ENCODE data around the gene RAPGEFL1.
"Not testable (repeated sequence)": the region's sequence is repeated elsewhere in the genome, so short reads cannot be mapped to it uniquely, and the experiment has no call there.

The RAPGEFL1 gene

GRCh38 chr17:40177275-40177874 is at the start of gene RAPGEFL1:
RAPGEFL1 (plus strand) TSS chr17:40177470; CDS start chr17:40177862, 392 bp downstream.
- peak within 1 kb of the TSS; percentile 57 for H3K4me3 ChIP-seq (ENCODE audit: low read depth, low read length)
- no peaks in the 10 kb centered on the region for H3K27me3 ChIP-seq (ENCODE audit: insufficient read depth, low read length)
- no peaks in the 10 kb centered on the region for H3K79me2 ChIP-seq (ENCODE audit: control insufficient read depth, insufficient read depth, low read length, unreplicated experiment)
- H3K27ac ChIP-seq (ENCODE audit: low read depth, low read length), result no peak within 1 kb of the TSS
- H3K36me3 ChIP-seq (ENCODE audit: insufficient read depth, low read length), result peaks cover under 1% of the 10 kb centered on the region; the same call in 1 of the 2 replicates
- no peak within 1 kb of the TSS for H2AFZ ChIP-seq (ENCODE audit: low read length, unreplicated experiment)
- peaks cover 23% of the 10 kb centered on the region for H3K4me1 ChIP-seq (ENCODE audit: control insufficient read depth, insufficient read depth, low read length, unreplicated experiment)

DNA sequence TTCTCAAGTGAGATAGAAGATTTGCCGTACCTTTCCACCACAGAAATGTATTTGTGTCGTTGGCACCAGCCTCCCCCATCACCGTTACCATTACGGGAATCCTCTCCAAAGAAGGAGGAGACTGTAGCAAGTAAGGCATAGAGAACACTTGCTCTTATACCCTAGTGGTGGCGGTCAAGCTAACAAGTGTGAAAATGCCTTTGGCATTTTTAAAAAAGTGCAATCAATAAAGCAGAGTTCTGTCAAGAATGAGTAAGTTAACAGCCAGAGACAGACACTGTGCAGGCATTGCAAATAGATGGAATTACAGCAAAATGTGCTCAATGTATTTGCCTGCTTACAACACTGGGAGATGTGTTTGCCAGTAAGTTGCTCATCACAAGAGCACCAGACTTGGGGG is 47.8 kb upstream of the RAPGEFL1 start:
- Histone ChIP-seq H2AFZ (ENCODE audit: low read length, unreplicated experiment) (no peak overlapping the region), H3K4me3 (ENCODE audit: low read depth, low read length) (no peak overlapping the region), H3K36me3 (ENCODE audit: insufficient read depth, low read length) (peaks cover 53% of the 10 kb centered on the region), H3K4me1 (ENCODE audit: control insufficient read depth, insufficient read depth, low read length, unreplicated experiment) (peaks cover 4% of the 10 kb centered on the region), H3K27ac (ENCODE audit: low read depth, low read length) (no peak overlapping the region), H3K79me2 (ENCODE audit: control insufficient read depth, insufficient read depth, low read length, unreplicated experiment) (peaks cover 57% of the 10 kb centered on the region), H3K27me3 (ENCODE audit: insufficient read depth, low read length) (no peaks in the 10 kb centered on the region)

- Histone ChIP-seq H3K4me3 (ENCODE audit: low read depth, low read length) (no peak overlapping the region), H3K4me1 (ENCODE audit: control insufficient read depth, insufficient read depth, low read length, unreplicated experiment) (no peaks in the 10 kb centered on the region), H3K27ac (ENCODE audit: low read depth, low read length) (peak overlapping the region; percentile 31; the same call in 1 of the 2 replicates), H2AFZ (ENCODE audit: low read length, unreplicated experiment) (no peak overlapping the region), H3K36me3 (ENCODE audit: insufficient read depth, low read length) (peaks cover 63% of the 10 kb centered on the region), H3K79me2 (ENCODE audit: control insufficient read depth, insufficient read depth, low read length, unreplicated experiment) (peaks cover 50% of the 10 kb centered on the region), H3K27me3 (ENCODE audit: insufficient read depth, low read length) (no peaks in the 10 kb centered on the region)
Measured at GRCh38 chr17:40130352-40131042, 46.8 kb upstream of the RAPGEFL1 start.

DNA sequence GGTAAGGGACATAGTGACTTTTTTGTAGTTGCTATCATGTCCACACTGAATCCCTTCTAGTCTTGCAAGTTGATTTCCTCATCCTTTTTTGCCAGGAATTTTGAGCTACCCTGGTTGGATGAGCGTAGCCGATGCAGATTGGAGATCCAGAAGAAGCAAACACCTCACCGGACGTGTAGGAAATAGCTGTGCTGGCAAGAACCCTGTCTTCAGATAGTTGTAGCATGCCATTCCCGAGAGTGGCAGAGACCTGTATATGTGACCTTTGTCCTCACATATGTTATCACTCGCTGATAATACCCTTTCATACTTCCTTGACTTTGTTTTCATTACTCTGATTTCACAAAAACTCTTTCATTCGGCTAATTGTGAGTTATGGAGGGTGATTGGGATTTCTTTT is 43.1 kb upstream of the RAPGEFL1 start:
- Histone ChIP-seq H3K27ac (ENCODE audit: low read depth, low read length) (no peak overlapping the region), H3K4me3 (ENCODE audit: low read depth, low read length) (no peak overlapping the region), H3K36me3 (ENCODE audit: insufficient read depth, low read length) (peaks cover 63% of the 10 kb centered on the region), H3K27me3 (ENCODE audit: insufficient read depth, low read length) (no peaks in the 10 kb centered on the region), H2AFZ (ENCODE audit: low read length, unreplicated experiment) (no peak overlapping the region), H3K79me2 (ENCODE audit: control insufficient read depth, insufficient read depth, low read length, unreplicated experiment) (peaks cover 29% of the 10 kb centered on the region), H3K4me1 (ENCODE audit: control insufficient read depth, insufficient read depth, low read length, unreplicated experiment) (peaks cover 3% of the 10 kb centered on the region)

DNA sequence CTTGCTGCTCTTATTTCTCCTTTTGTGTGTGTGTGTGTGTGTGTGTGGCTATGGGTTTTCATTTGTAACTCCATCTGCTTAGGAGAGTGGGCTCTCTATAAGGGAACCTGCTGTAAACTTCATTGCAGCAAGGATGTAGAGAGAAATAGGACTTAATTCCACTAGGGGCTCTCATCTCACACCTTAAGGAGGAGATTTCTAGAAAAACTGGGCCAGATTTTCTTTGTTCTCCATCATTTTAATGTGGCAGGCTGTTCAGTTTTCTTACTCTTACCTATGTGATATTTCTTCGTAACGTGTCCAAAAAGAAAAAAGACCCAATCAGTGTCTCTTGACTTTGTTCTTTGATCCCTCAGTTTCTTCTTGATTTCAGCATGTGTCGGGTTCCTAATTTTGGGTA is 41.5 kb upstream of the RAPGEFL1 start:
- H3K4me1 ChIP-seq (ENCODE audit: control insufficient read depth, insufficient read depth, low read length, unreplicated experiment), result peaks cover 7% of the 10 kb centered on the region
- H3K79me2 ChIP-seq (ENCODE audit: control insufficient read depth, insufficient read depth, low read length, unreplicated experiment), result peaks cover 25% of the 10 kb centered on the region
- no peak overlapping the region for H2AFZ ChIP-seq (ENCODE audit: low read length, unreplicated experiment)
- no peak overlapping the region; the same call in 1 of the 2 replicates for H3K27ac ChIP-seq (ENCODE audit: low read depth, low read length)
- peaks cover 51% of the 10 kb centered on the region for H3K36me3 ChIP-seq (ENCODE audit: insufficient read depth, low read length)
- H3K27me3 ChIP-seq (ENCODE audit: insufficient read depth, low read length), result no peaks in the 10 kb centered on the region
- no peak overlapping the region for H3K4me3 ChIP-seq (ENCODE audit: low read depth, low read length)

DNA sequence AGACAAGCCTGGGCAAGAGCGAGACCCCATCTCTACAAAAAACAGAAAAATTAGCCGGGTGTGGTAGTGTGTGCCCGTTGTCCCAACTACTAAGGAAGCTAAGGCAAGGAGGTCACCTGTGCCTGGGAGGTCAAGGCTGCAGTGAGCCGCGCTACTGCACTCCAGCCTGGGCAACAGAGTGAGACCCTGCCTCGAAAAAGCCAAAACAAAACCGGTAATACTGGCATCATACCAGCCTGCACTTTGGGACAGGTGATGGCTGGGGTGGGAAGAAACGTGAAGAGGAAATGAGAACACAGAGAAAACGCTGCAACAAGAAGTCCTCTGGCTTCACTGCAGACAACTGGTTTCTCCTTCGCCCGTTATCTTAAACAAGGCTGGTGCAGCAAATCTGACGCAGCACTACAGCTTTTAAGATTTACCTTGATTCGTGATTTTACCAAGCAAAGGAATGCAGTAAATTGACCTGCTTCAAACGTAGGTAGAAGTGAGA is 37.7 kb upstream of the RAPGEFL1 start:
- Histone ChIP-seq H3K27me3 (ENCODE audit: insufficient read depth, low read length) (no peaks in the 10 kb centered on the region), H3K36me3 (ENCODE audit: insufficient read depth, low read length) (peaks cover 41% of the 10 kb centered on the region), H3K4me1 (ENCODE audit: control insufficient read depth, insufficient read depth, low read length, unreplicated experiment) (peaks cover 18% of the 10 kb centered on the region), H3K27ac (ENCODE audit: low read depth, low read length) (peak overlapping the region; percentile 72), H3K4me3 (ENCODE audit: low read depth, low read length) (peak overlapping the region; percentile 97), H2AFZ (ENCODE audit: low read length, unreplicated experiment) (peak overlapping the region; percentile 98), H3K79me2 (ENCODE audit: control insufficient read depth, insufficient read depth, low read length, unreplicated experiment) (peaks cover 34% of the 10 kb centered on the region)

DNA sequence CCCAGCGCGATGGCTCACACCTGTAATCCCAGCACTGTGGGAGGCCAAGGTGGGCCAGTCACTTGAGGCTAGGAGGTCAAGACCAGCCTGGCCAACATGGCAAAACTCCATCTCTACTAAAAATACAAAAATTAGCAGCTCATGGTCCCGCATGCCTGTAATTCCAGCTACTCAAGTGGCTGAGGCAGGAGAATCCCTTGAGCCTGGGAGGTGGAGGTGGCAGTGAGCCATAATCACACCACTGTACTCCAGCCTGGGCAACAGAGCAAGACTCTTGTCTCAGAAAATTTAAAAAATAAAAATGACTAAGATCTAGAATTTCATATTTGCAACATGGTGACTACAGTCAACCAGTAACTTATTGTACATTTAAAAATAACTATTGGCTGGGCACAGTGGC is 34.1 kb upstream of the RAPGEFL1 start:
- peaks cover 18% of the 10 kb centered on the region for H3K4me1 ChIP-seq (ENCODE audit: control insufficient read depth, insufficient read depth, low read length, unreplicated experiment)
- not testable (repeated sequence) for H3K27me3 ChIP-seq (ENCODE audit: insufficient read depth, low read length); H2AFZ ChIP-seq (ENCODE audit: low read length, unreplicated experiment); H3K27ac ChIP-seq (ENCODE audit: low read depth, low read length); H3K4me3 ChIP-seq (ENCODE audit: low read depth, low read length)
- peaks cover 24% of the 10 kb centered on the region; the same call in 1 of the 2 replicates for H3K36me3 ChIP-seq (ENCODE audit: insufficient read depth, low read length)
- peaks cover 49% of the 10 kb centered on the region for H3K79me2 ChIP-seq (ENCODE audit: control insufficient read depth, insufficient read depth, low read length, unreplicated experiment)

- peaks cover 56% of the 10 kb centered on the region for H3K79me2 ChIP-seq (ENCODE audit: control insufficient read depth, insufficient read depth, low read length, unreplicated experiment)
- no peak overlapping the region for H2AFZ ChIP-seq (ENCODE audit: low read length, unreplicated experiment)
- no peaks in the 10 kb centered on the region for H3K27me3 ChIP-seq (ENCODE audit: insufficient read depth, low read length)
- no peak overlapping the region for H3K27ac ChIP-seq (ENCODE audit: low read depth, low read length)
- H3K4me1 ChIP-seq (ENCODE audit: control insufficient read depth, insufficient read depth, low read length, unreplicated experiment), result peaks cover 12% of the 10 kb centered on the region
- no peak overlapping the region for H3K4me3 ChIP-seq (ENCODE audit: low read depth, low read length)
- peaks cover 30% of the 10 kb centered on the region; the same call in 1 of the 2 replicates for H3K36me3 ChIP-seq (ENCODE audit: insufficient read depth, low read length)
Measured at GRCh38 chr17:40145476-40145875, 31.8 kb upstream of the RAPGEFL1 start.

GRCh38 chr17:40148527-40148926 is 28.7 kb upstream of the RAPGEFL1 start:
- no peaks in the 10 kb centered on the region for H3K27me3 ChIP-seq (ENCODE audit: insufficient read depth, low read length)
- H3K27ac ChIP-seq (ENCODE audit: low read depth, low read length), result no peak overlapping the region
- no peak overlapping the region for H3K4me3 ChIP-seq (ENCODE audit: low read depth, low read length)
- no peak overlapping the region for H2AFZ ChIP-seq (ENCODE audit: low read length, unreplicated experiment)
- no peaks in the 10 kb centered on the region for H3K4me1 ChIP-seq (ENCODE audit: control insufficient read depth, insufficient read depth, low read length, unreplicated experiment)
- peaks cover 22% of the 10 kb centered on the region for H3K36me3 ChIP-seq (ENCODE audit: insufficient read depth, low read length)
- peaks cover 36% of the 10 kb centered on the region for H3K79me2 ChIP-seq (ENCODE audit: control insufficient read depth, insufficient read depth, low read length, unreplicated experiment)

- H3K36me3 ChIP-seq (ENCODE audit: insufficient read depth, low read length), result peaks cover 28% of the 10 kb centered on the region
Measured at GRCh38 chr17:40150276-40150675, 27.0 kb upstream of the RAPGEFL1 start.

More at GRCh38 chr17:40150276-40150675, 27.0 kb upstream of the RAPGEFL1 start:
- Histone ChIP-seq H3K4me1 (ENCODE audit: control insufficient read depth, insufficient read depth, low read length, unreplicated experiment) (no peaks in the 10 kb centered on the region), H2AFZ (ENCODE audit: low read length, unreplicated experiment) (no peak overlapping the region), H3K4me3 (ENCODE audit: low read depth, low read length) (no peak overlapping the region), H3K27ac (ENCODE audit: low read depth, low read length) (no peak overlapping the region), H3K79me2 (ENCODE audit: control insufficient read depth, insufficient read depth, low read length, unreplicated experiment) (peaks cover 47% of the 10 kb centered on the region), H3K27me3 (ENCODE audit: insufficient read depth, low read length) (no peaks in the 10 kb centered on the region)

All from ACC112 (cell line).